ENCODE data around the gene TGFB3. TPM values are rescaled to one million over a fixed set of nuclear protein-coding genes. Genes with fewer than 3 reads are reported as not detected.

TGFB3 gene
- total RNA-seq, 3 donors from 2014 or later: 4.8 to 35.7 (median 24.0) TPM

GRCh38 chr14:75941030-75941429, 40.8 kb downstream of the TGFB3 start:
- Histone ChIP-seq H3K36me3 (no peaks in the 10 kb centered on the region), H3K4me1 (no peaks in the 10 kb centered on the region), H3K4me3 (no peak overlapping the region), H3K27ac (no peak overlapping the region), H3K27me3 (no peaks in the 10 kb centered on the region), H3K9me3 (no peaks in the 10 kb centered on the region)
- intact Hi-C loops (cut with DNase I; ENCODE audit: low total_unique reads): no loop called here
- no peak for TF ChIP-seq CTCF (IDR thresholded peaks at IDR 0.05)
- DNase-seq (ENCODE audit: low spot score in 2 of 2): no peak

GRCh38 chr14:75939200-75939599, 42.6 kb downstream of the TGFB3 start:
- Histone ChIP-seq H3K27ac (no peak overlapping the region), H3K4me3 (no peak overlapping the region), H3K27me3 (no peaks in the 10 kb centered on the region), H3K4me1 (no peaks in the 10 kb centered on the region), H3K9me3 (no peaks in the 10 kb centered on the region), H3K36me3 (no peaks in the 10 kb centered on the region)
- TF ChIP-seq POLR2AphosphoS5 (IDR thresholded peaks at IDR 0.05): no peak
- no peak for TF ChIP-seq POLR2A (IDR thresholded peaks at IDR 0.05)
- TF ChIP-seq CTCF (IDR thresholded peaks at IDR 0.05): no peak
- intact Hi-C loops (cut with DNase I; ENCODE audit: low total_unique reads): no loop called here
- DNase-seq (ENCODE audit: low spot score in 2 of 2): no peak

GRCh38 chr14:75934998-75935628, 46.7 kb downstream of the TGFB3 start:
- H3K4me3 ChIP-seq: no peak overlapping the region
- TF ChIP-seq CTCF (IDR thresholded peaks at IDR 0.05) (no peak), POLR2A (IDR thresholded peaks at IDR 0.05) (no peak), POLR2AphosphoS5 (IDR thresholded peaks at IDR 0.05) (no peak)
- no peak for DNase-seq (ENCODE audit: low spot score in 2 of 2)
- H3K27me3 ChIP-seq: no peaks in the 10 kb centered on the region
- intact Hi-C loops (cut with DNase I; ENCODE audit: low total_unique reads): no loop called here
- H3K36me3 ChIP-seq: no peaks in the 10 kb centered on the region
- no peaks in the 10 kb centered on the region for H3K9me3 ChIP-seq
- H3K27ac ChIP-seq: no peak overlapping the region
- no peaks in the 10 kb centered on the region for H3K4me1 ChIP-seq

GRCh38 chr14:75933712-75934296, 48.0 kb downstream of the TGFB3 start:
- no peak for TF ChIP-seq CTCF (IDR thresholded peaks at IDR 0.05)
- no peak for TF ChIP-seq POLR2AphosphoS5 (IDR thresholded peaks at IDR 0.05)
- no peak for TF ChIP-seq POLR2A (IDR thresholded peaks at IDR 0.05)

GRCh38 chr14:75928690-75929181, 53.1 kb downstream of the TGFB3 start:
- Histone ChIP-seq H3K27ac (no peak overlapping the region), H3K36me3 (no peaks in the 10 kb centered on the region), H3K9me3 (no peaks in the 10 kb centered on the region), H3K4me3 (peak overlapping the region in 1 of 3 donors; percentile 48), H3K4me1 (no peaks in the 10 kb centered on the region), H3K27me3 (no peaks in the 10 kb centered on the region)
- intact Hi-C loops (cut with DNase I; ENCODE audit: low total_unique reads): no loop called here
- TF ChIP-seq POLR2AphosphoS5 (IDR thresholded peaks at IDR 0.05) (no peak), POLR2A (IDR thresholded peaks at IDR 0.05) (no peak), CTCF (IDR thresholded peaks at IDR 0.05) (no peak)
- DNase-seq (ENCODE audit: low spot score in 2 of 2): no peak

More at GRCh38 chr14:75933712-75934296, 48.0 kb downstream of the TGFB3 start:
- intact Hi-C loops (cut with DNase I; ENCODE audit: low total_unique reads): no loop called here
- DNase-seq (ENCODE audit: low spot score in 2 of 2): no peak
- H3K4me1 ChIP-seq: no peaks in the 10 kb centered on the region
- H3K27ac ChIP-seq: no peak overlapping the region
- no peaks in the 10 kb centered on the region for H3K27me3 ChIP-seq
- no peaks in the 10 kb centered on the region for H3K9me3 ChIP-seq
- no peak overlapping the region for H3K4me3 ChIP-seq
- no peaks in the 10 kb centered on the region for H3K36me3 ChIP-seq
